ENCODE measurements around the gene ADCY1.
A peak's percentile ranks its signal among the peaks of the same experiment; 100 is the strongest.

The ADCY1 gene

DNA sequence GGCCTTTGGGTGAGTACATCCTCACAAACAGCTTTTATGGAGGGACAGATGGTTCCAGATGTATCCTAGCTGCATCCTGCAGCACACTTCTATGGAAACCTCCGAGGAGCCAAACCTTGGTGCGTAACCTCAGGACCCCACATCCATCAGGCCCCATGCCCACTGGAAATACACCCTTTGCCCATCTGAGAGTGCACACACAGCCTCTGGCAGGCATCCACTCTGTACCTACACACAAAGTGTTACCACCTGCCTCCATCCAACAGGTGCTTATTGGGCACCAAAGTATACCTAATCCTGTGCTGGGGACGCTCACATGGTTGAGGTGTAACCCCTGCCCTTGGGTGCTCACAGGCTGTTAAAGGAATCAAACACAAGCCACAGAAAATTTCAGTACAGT lies 117.9 kb downstream of the ADCY1 start:
- TF ChIP-seq, protein P1, sequence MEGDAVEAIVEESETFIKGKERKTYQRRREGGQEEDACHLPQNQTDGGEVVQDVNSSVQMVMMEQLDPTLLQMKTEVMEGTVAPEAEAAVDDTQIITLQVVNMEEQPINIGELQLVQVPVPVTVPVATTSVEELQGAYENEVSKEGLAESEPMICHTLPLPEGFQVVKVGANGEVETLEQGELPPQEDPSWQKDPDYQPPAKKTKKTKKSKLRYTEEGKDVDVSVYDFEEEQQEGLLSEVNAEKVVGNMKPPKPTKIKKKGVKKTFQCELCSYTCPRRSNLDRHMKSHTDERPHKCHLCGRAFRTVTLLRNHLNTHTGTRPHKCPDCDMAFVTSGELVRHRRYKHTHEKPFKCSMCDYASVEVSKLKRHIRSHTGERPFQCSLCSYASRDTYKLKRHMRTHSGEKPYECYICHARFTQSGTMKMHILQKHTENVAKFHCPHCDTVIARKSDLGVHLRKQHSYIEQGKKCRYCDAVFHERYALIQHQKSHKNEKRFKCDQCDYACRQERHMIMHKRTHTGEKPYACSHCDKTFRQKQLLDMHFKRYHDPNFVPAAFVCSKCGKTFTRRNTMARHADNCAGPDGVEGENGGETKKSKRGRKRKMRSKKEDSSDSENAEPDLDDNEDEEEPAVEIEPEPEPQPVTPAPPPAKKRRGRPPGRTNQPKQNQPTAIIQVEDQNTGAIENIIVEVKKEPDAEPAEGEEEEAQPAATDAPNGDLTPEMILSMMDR (IDR thresholded peaks at IDR 0.05; ENCODE audit: insufficient read depth, low read depth, low read length, missing control alignments) = no peak
- DNase-seq (ENCODE audit: low read depth) = no peak
- H3K4me3 ChIP-seq (ENCODE audit: low read length) = no peak overlapping the region

DNA sequence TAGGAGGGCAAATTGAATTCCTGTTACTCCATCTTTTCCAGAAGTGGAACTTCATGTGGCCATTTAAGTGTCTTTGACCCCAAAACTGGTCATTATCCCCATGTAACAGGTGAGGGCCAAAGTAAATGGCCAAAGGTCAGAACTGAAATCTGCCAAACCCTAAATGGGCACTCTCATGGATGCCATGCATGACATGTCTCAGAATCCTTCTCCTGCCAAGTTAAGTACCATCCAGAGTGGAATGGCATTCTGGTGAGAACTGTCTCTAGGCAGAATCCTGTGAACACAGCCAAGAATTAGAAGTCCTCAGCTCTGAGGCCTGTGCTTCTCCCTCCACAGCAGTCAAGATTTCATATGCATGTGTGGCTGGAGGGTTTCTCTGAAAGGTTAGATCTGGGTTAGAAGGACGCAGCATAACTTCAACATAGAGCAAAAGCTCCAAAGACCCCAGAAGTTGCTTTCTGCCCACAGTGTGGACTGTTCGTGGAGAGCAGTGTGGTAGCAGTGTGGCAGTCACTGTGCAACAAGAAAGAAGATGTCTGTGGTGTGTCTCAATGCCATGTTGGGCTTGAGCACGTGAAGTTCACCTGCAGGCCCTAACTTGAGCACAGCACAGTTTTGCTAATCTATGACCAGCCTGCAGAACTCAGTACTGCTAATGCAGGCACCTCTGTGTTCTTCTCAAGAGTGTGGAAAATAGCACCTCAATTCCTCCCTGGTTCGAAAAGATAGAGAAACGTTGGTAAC lies 121.3 kb downstream of the ADCY1 start:
- H3K4me3 ChIP-seq (ENCODE audit: low read length) = no peak overlapping the region
- no peak for DNase-seq (ENCODE audit: low read depth)
- TF ChIP-seq, protein P1 (IDR thresholded peaks at IDR 0.05; ENCODE audit: insufficient read depth, low read depth, low read length, missing control alignments) = no peak

DNA sequence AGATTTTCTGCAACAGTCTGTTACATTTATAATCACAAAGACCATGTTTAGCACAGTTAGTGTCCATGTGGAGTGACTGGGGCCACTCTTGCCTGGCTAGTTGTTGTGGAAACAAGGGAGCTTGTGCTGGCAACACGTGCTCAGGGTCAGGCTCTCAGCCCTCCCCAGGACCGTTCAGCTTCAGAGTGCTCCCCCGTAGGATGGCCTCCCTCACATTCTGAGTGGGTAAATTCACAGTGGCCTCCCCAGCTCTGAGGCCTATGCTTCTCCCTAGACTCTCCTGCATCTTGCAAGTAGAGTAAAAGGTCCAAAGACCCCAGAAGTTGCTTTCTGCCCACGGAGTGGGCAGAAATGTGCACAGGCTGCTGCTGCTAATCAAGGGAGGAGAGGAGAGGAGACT lies 122.3 kb downstream of the ADCY1 start:
- H3K4me3 ChIP-seq (ENCODE audit: low read length) = no peak overlapping the region
- TF ChIP-seq, protein P1 (IDR thresholded peaks at IDR 0.05; ENCODE audit: insufficient read depth, low read depth, low read length, missing control alignments) = no peak
- no peak for DNase-seq (ENCODE audit: low read depth)

DNA sequence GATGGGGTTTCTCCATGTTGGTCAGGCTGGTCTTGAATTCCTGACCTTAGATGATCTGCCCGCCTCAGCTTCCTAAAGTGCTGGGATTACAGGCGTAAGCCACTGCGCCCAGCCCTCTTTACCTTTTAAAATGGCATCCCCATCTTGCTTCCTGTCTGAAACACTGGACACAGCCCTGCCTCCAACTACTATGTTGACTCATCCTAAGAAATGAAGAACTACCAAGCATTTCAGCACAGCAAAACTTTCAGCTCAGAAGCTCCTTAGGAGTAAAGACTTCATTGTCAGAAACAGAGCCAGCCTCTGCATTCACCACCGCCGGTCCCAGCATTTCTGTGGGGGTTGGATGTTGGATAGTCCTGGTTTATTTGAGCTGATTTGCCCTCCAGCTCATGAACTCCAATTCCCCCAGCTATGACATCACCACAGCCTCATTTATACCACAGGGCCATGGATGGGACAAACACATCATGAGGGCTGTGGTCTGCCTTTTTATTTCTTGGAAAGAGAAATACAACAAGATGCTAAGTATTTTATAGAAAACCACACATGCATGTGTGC lies 123.5 kb downstream of the ADCY1 start:
- no peak overlapping the region for H3K4me3 ChIP-seq (ENCODE audit: low read length)
- peak; percentile 34 for DNase-seq (ENCODE audit: low read depth)
- TF ChIP-seq, protein P1 (IDR thresholded peaks at IDR 0.05; ENCODE audit: insufficient read depth, low read depth, low read length, missing control alignments) = no peak

DNA sequence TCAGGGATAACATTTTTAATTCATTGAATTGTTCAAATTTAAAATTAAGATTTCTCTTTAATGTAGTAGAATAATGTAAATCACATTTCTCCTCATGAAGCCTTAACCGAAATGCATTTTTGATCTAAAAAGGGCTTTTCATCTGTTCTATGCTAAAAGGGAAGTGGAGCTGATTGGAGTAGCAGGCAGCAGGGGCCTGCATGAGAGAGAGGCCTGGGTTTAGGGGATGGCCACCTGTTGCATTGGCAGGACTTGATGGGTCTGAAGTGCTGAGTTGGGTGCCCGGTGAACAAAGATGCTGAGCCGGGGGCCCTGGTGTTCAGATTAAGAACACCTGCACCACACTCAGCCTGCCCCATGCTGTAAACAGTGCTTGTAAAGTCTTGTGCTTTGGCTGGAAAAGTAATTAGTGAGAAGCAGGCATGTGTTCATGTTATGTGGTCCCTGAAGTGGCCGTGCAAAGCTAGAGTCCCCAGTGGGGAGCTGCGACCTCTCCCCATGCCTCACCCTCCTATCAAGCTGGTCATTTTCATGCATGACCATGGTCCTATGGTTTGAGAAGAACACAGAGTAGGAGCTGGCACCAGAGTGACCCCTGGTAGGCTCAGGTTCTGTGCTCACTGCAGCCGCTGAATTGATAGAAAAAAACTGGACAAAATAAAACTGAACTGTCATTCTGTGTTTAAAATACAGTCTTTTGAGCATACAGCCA lies 124.3 kb downstream of the ADCY1 start:
- no peak overlapping the region for H3K4me3 ChIP-seq (ENCODE audit: low read length)
- no peak for DNase-seq (ENCODE audit: low read depth)
- TF ChIP-seq, protein P1 (IDR thresholded peaks at IDR 0.05; ENCODE audit: insufficient read depth, low read depth, low read length, missing control alignments) = no peak

DNA sequence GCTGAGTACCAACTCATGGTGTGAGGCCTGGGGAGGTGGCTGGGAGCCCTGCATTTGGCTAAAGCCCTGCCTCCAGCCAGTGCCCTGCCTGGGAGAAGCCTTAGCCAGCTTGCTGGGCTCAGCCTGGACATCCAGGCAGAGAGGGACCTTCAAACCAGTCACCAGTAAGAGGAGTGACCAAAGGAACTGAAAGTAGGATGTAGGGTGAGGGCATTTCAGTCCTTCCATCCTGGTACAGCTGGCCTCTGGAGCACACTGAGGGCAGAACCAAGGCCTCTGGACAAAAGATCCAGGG lies 124.8 kb downstream of the ADCY1 start:
- DNase-seq (ENCODE audit: low read depth) = no peak
- TF ChIP-seq, protein P1 (IDR thresholded peaks at IDR 0.05; ENCODE audit: insufficient read depth, low read depth, low read length, missing control alignments) = no peak
- H3K4me3 ChIP-seq (ENCODE audit: low read length) = no peak overlapping the region

Data from epithelial cell of esophagus (primary cell).